Adrenal gland (tissue), 5 donors: ENCODE measurements around the gene HPRT1.

Experiments used
- CTCF ChIP-seq, 6 experiments: fragments of 450-650 bp in 4 of 6; fragments of 200-600 bp in 2 of 6; sonication (generic) in 1 of 6; IDR thresholded peaks; 1 replicate in 5 of 6; 2 replicates in 1 of 6; pipeline versions ENCODE4 v1.5.1 to v1.8.0; 2016 to 2021; ENCODE audit warnings: antibody characterized with exemption in 6 of 6, mild to moderate bottlenecking in 2 of 6, moderate library complexity in 1 of 6
- POLR2A ChIP-seq, 2 donors: fragments of 450-650 bp; IDR thresholded peaks; one replicate each; pipeline ENCODE4 v1.6.1; 2017; ENCODE audit warnings: antibody characterized with exemption in 2 of 2, mild to moderate bottlenecking in 2 of 2, moderate library complexity in 1 of 2
- donor health status: DM: no; HTN: no; CAD: no.

GRCh38 chrX:134541906-134542305, 81.9 kb downstream of the HPRT1 start:
- no peak for TF ChIP-seq CTCF (IDR thresholded peaks at IDR 0.05)
- no peak for TF ChIP-seq POLR2A (IDR thresholded peaks at IDR 0.05)
